GM19023 (cell line): ENCODE measurements around the gene SNX13.

ENCODE experiments used
- ATAC-seq: cut with Tn5 transposase; IDR thresholded peaks from one replicate; pipeline ENCODE4 v1.9.1; 2021; ENCODE audit warnings: mild to moderate bottlenecking, moderate library complexity; ENCODE audit not compliant: unreplicated experiment

The SNX13 gene

GRCh38 chr7:17792075-17792936 is 148.0 kb downstream of the SNX13 start:
- ATAC-seq: no peak

GRCh38 chr7:17787257-17787656 is 153.0 kb downstream of the SNX13 start:
- no peak for ATAC-seq

- ATAC-seq: no peak
Observed at GRCh38 chr7:17786314-17786852, 153.9 kb downstream of the SNX13 start.

- no peak for ATAC-seq
Observed at GRCh38 chr7:17782216-17782549, 158.1 kb downstream of the SNX13 start.

- ATAC-seq: no peak
Observed at GRCh38 chr7:17781491-17782215, 158.6 kb downstream of the SNX13 start.

GRCh38 chr7:17779381-17779780 is 160.9 kb downstream of the SNX13 start:
- no peak for ATAC-seq

- ATAC-seq: no peak
Observed at GRCh38 chr7:17774716-17775288, 165.5 kb downstream of the SNX13 start.

- ATAC-seq: no peak
Observed at GRCh38 chr7:17774248-17774647, 166.0 kb downstream of the SNX13 start.

GRCh38 chr7:17773289-17773626 is 167.0 kb downstream of the SNX13 start:
- no peak for ATAC-seq

- ATAC-seq: no peak
Observed at GRCh38 chr7:17772581-17773288, 167.6 kb downstream of the SNX13 start.

- ATAC-seq: no peak
Observed at GRCh38 chr7:17771901-17772408, 168.3 kb downstream of the SNX13 start.

- ATAC-seq: no peak
Observed at GRCh38 chr7:17770710-17771375, 169.5 kb downstream of the SNX13 start.

GRCh38 chr7:17769918-17770317 is 170.4 kb downstream of the SNX13 start:
- ATAC-seq: no peak

- ATAC-seq: no peak
Observed at GRCh38 chr7:17758008-17758407, 182.3 kb downstream of the SNX13 start.

- ATAC-seq: no peak
Observed at GRCh38 chr7:17746020-17746530, 194.2 kb downstream of the SNX13 start.

- no peak for ATAC-seq
Observed at GRCh38 chr7:17745610-17746009, 194.7 kb downstream of the SNX13 start.

- ATAC-seq: no peak
Observed at GRCh38 chr7:17743316-17743715, 197.0 kb downstream of the SNX13 start.

GRCh38 chr7:17741426-17741825 is 198.9 kb downstream of the SNX13 start:
- ATAC-seq: no peak
